Smooth muscle cell (in vitro differentiated cells): ENCODE measurements around the gene SLC1A3. TPM values are rescaled to one million over a fixed set of nuclear protein-coding genes. Genes with fewer than 3 reads are reported as not detected.

ENCODE experiments used
- DNase-seq: peaks from one replicate; lab custom pipeline; 2025; ENCODE audit not compliant: unreplicated experiment; lab: John Stamatoyannopoulos, UW
- H2AFZ ChIP-seq: fragments of 200-600 bp; sonication (generic); 2 replicates; pipeline ENCODE4 v1.6.0; 2016; ENCODE audit warnings: antibody characterized with exemption, low read depth, mild to moderate bottlenecking
- H3F3A ChIP-seq: fragments of 200-600 bp; sonication (generic); 2 replicates; pipeline ENCODE4 v1.6.0; 2017; ENCODE audit warnings: antibody characterized with exemption, low read depth
- H3K27ac ChIP-seq: fragments of 200-600 bp; sonication (generic); 2 replicates; pipeline ENCODE4 v1.5.1; 2016; ENCODE audit warnings: low read depth, mild to moderate bottlenecking
- H3K27me3 ChIP-seq: fragments of 200-600 bp; sonication (generic); 2 replicates; pipeline ENCODE4 v1.6.1; 2016; ENCODE audit warnings: low read depth, mild to moderate bottlenecking
- H3K36me3 ChIP-seq: fragments of 200-600 bp; sonication (generic); 2 replicates; pipeline ENCODE4 v1.5.1; 2016; ENCODE audit warnings: low read depth
- H3K4me1 ChIP-seq: fragments of 200-600 bp; sonication (generic); 2 replicates; pipeline ENCODE4 v1.5.1; 2016; ENCODE audit warnings: low read depth
- H3K4me2 ChIP-seq: fragments of 200-600 bp; sonication (generic); 2 replicates; pipeline ENCODE4 v1.6.0; 2016; ENCODE audit warnings: mild to moderate bottlenecking
- H3K4me3 ChIP-seq: fragments of 200-600 bp; sonication (generic); 2 replicates; pipeline ENCODE4 v1.5.1; 2016; ENCODE audit warnings: mild to moderate bottlenecking
- H3K79me2 ChIP-seq: fragments of 200-600 bp; sonication (generic); 2 replicates; pipeline ENCODE4 v1.6.0; 2016; ENCODE audit warnings: low read depth, mild to moderate bottlenecking
- H3K9ac ChIP-seq: fragments of 200-600 bp; sonication (generic); 2 replicates; pipeline ENCODE4 v1.6.0; 2016; ENCODE audit warnings: low read depth
- H3K9me3 ChIP-seq: fragments of 200-600 bp; sonication (generic); replicated peaks from 2 replicates; pipeline ENCODE4 v1.5.1; 2016; ENCODE audit warnings: low read depth
- H4K20me1 ChIP-seq: fragments of 200-600 bp; sonication (generic); 2 replicates; pipeline ENCODE4 v1.6.0; 2016; ENCODE audit warnings: low read depth
- WGBS: methylation state at CpG from one replicate; pipeline ENCODE4 v1.1.7; 2016; ENCODE audit warnings: low lambda C conversion rate; 5-methylcytosine and 5-hydroxymethylcytosine counted together
- polyA plus RNA-seq: library from polyadenylated mRNA; unstranded; fragments of >200 nt; fragmentation: Nextera tagmentation; extraction: Ambion mirVana; gene quantifications from 2 replicates; pipeline ENCODE4 v1.2.1, GENCODE V29; 2016
- total RNA-seq: library from RNA; depleted of rRNA; stranded (reverse); fragments of >200 nt; gene quantifications from 2 replicates; pipeline ENCODE4 v1.2.3, GENCODE V29; 2014
- TF ChIP-seq, protein P1 (sequence below): fragments of 200-600 bp; sonication (generic); IDR thresholded peaks from 2 replicates; pipeline ENCODE4 v1.5.1; 2017; ENCODE audit warnings: borderline replicate concordance, mild to moderate bottlenecking, antibody characterized with exemption; ENCODE audit not compliant: insufficient read depth, poor library complexity, severe bottlenecking

SLC1A3 gene
- total and polyA plus RNA-seq, 2 experiments from 2014 or later = 2.1 to 6.8 TPM

DNA sequence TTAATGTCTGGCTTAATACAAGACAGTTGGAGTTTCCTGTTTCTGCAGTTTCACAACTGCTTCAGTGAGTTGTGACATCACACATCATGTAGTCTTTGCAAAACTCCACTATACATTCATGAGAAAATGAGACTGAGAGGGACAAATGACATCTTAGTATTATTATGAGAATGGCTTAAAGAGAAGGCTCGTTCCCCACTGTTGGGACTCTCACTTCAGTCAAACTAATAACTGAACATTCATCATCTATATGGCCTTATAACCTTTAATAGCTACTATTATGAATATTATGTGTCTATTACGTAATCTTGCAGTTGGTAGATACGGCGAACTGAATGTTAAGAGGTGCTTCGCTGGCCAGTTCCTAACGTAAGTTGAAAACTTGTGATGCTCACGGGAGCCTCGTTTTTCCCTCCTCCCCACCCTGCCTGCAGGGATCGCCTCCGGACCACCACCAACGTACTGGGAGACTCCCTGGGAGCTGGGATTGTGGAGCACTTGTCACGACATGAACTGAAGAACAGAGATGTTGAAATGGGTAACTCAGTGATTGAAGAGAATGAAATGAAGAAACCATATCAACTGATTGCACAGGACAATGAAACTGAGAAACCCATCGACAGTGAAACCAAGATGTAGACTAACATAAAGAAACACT lies 79.4 kb downstream of the SLC1A3 start:
- 97% methylated on average over 13 of the region's 13 CpGs for WGBS
- no peaks in the 10 kb centered on the region for H4K20me1 ChIP-seq
- H3K36me3 ChIP-seq = no peaks in the 10 kb centered on the region
- H3K27me3 ChIP-seq = no peaks in the 10 kb centered on the region
- H3K9ac ChIP-seq = no peak overlapping the region
- DNase-seq = no peak
- H3K4me3 ChIP-seq = no peak overlapping the region
- no peaks in the 10 kb centered on the region for H3K79me2 ChIP-seq
- no peaks in the 10 kb centered on the region for H3K9me3 ChIP-seq
- H2AFZ ChIP-seq = no peak overlapping the region
- H3K27ac ChIP-seq = no peak overlapping the region
- H3F3A ChIP-seq = peaks cover 12% of the 10 kb centered on the region
- TF ChIP-seq, protein P1, sequence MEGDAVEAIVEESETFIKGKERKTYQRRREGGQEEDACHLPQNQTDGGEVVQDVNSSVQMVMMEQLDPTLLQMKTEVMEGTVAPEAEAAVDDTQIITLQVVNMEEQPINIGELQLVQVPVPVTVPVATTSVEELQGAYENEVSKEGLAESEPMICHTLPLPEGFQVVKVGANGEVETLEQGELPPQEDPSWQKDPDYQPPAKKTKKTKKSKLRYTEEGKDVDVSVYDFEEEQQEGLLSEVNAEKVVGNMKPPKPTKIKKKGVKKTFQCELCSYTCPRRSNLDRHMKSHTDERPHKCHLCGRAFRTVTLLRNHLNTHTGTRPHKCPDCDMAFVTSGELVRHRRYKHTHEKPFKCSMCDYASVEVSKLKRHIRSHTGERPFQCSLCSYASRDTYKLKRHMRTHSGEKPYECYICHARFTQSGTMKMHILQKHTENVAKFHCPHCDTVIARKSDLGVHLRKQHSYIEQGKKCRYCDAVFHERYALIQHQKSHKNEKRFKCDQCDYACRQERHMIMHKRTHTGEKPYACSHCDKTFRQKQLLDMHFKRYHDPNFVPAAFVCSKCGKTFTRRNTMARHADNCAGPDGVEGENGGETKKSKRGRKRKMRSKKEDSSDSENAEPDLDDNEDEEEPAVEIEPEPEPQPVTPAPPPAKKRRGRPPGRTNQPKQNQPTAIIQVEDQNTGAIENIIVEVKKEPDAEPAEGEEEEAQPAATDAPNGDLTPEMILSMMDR = no peak
- no peaks in the 10 kb centered on the region for H3K4me1 ChIP-seq
- no peak overlapping the region for H3K4me2 ChIP-seq

DNA sequence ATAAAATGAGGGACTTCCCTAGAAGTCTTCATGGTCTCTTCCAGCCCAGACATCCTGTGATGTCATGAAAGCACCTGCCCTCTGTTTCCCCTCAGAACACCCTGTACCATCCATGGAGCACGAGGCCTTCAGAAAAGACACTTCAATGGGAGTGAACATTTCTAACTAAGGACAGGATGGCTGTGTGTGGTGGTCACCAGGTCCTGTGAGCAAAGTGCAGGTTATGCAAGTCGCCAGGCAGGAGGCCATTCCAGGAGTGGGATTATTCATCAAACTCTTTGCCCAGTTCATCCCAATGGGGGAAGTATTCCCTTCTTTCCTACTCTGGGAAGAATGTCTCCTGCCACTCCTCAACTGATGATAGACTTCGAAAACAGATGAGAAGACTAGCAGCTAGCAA lies 80.5 kb downstream of the SLC1A3 start:
- H3K9me3 ChIP-seq = no peaks in the 10 kb centered on the region
- H3K4me3 ChIP-seq = no peak overlapping the region
- no peak overlapping the region for H3K4me2 ChIP-seq
- DNase-seq = no peak
- TF ChIP-seq, protein P1 = no peak
- no peak overlapping the region for H2AFZ ChIP-seq
- no peaks in the 10 kb centered on the region for H3K79me2 ChIP-seq
- H3K27me3 ChIP-seq = no peaks in the 10 kb centered on the region
- no peaks in the 10 kb centered on the region for H3K4me1 ChIP-seq
- no peak overlapping the region for H3K9ac ChIP-seq
- H3K36me3 ChIP-seq = no peaks in the 10 kb centered on the region
- H3K27ac ChIP-seq = no peak overlapping the region
- H4K20me1 ChIP-seq = no peaks in the 10 kb centered on the region
- 100% methylated on average over 3 of the region's 3 CpGs for WGBS
- peaks cover 18% of the 10 kb centered on the region for H3F3A ChIP-seq

DNA sequence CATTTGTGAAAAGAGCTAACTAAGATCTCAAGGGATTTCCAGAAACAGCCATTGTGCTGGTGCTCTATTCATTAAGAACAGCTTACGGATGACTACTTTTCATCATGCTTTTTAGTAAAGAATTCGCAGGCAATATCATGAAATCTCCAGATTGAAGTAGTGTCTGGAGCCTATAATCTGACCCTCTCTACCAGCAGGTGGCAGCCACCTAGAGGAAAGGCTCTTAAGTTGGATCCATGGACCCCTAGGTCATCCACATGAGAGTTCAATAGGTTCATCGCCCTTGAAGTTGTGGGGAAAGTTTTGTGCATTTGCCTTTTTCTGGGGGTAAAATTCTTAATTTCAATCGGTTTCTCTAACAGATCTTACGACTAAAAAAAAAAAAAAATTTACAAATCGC lies 82.3 kb downstream of the SLC1A3 start:
- H3K27me3 ChIP-seq = no peaks in the 10 kb centered on the region
- H4K20me1 ChIP-seq = no peaks in the 10 kb centered on the region
- no peak overlapping the region for H2AFZ ChIP-seq
- H3K36me3 ChIP-seq = no peaks in the 10 kb centered on the region
- H3K9me3 ChIP-seq = no peaks in the 10 kb centered on the region
- TF ChIP-seq, protein P1 = peak; percentile 22
- DNase-seq = no peak
- no peak overlapping the region for H3K4me3 ChIP-seq
- no peak overlapping the region for H3K9ac ChIP-seq
- WGBS = 92% methylated on average over 6 of the region's 6 CpGs
- peaks cover 22% of the 10 kb centered on the region for H3F3A ChIP-seq
- H3K4me2 ChIP-seq = no peak overlapping the region
- H3K4me1 ChIP-seq = no peaks in the 10 kb centered on the region
- no peak overlapping the region for H3K27ac ChIP-seq
- no peaks in the 10 kb centered on the region for H3K79me2 ChIP-seq

DNA sequence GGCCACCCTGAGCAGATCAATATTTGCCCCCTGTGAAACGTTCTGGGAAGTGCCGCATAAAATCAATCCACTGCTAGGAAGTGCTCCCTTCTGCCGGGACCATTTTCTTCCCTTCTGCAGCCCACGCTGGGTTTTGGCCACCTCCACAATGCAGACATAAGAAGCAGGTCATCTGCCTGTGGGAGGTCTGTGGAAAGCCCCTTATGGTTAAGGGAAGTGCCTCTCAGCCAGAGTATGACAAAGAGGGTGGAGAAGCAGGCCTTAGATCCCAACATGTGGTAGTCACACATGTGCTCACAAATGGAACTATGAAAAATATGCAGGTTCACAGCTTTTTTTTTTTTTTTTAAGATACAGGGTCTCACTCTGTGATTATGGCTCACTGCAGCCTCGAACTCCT lies 82.8 kb downstream of the SLC1A3 start:
- 68% methylated on average over 5 of the region's 5 CpGs for whole genome bisulfite sequencing
- Histone ChIP-seq H3K79me2 (no peaks in the 10 kb centered on the region), H3F3A (peaks cover 22% of the 10 kb centered on the region), H3K4me1 (no peaks in the 10 kb centered on the region), H3K4me2 (no peak overlapping the region), H3K9ac (no peak overlapping the region), H3K27ac (peak overlapping the region; percentile 58), H3K36me3 (no peaks in the 10 kb centered on the region), H3K27me3 (no peaks in the 10 kb centered on the region), H3K9me3 (no peaks in the 10 kb centered on the region), H3K4me3 (no peak overlapping the region), H2AFZ (no peak overlapping the region), H4K20me1 (no peaks in the 10 kb centered on the region)
- TF ChIP-seq, protein P1 = no peak
- no peak for DNase-seq
